CD1c-positive myeloid dendritic cell (primary cell): ENCODE results near the gene HDC.
A peak's percentile ranks its signal among the peaks of the same experiment; 100 is the strongest.

Experiments
- DNase-seq: peaks from one replicate; pipeline ENCODE4 v3.0.0-alpha.2; 2016; ENCODE audit errors: extremely low spot score

HDC gene, protein sequence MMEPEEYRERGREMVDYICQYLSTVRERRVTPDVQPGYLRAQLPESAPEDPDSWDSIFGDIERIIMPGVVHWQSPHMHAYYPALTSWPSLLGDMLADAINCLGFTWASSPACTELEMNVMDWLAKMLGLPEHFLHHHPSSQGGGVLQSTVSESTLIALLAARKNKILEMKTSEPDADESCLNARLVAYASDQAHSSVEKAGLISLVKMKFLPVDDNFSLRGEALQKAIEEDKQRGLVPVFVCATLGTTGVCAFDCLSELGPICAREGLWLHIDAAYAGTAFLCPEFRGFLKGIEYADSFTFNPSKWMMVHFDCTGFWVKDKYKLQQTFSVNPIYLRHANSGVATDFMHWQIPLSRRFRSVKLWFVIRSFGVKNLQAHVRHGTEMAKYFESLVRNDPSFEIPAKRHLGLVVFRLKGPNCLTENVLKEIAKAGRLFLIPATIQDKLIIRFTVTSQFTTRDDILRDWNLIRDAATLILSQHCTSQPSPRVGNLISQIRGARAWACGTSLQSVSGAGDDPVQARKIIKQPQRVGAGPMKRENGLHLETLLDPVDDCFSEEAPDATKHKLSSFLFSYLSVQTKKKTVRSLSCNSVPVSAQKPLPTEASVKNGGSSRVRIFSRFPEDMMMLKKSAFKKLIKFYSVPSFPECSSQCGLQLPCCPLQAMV

DNA sequence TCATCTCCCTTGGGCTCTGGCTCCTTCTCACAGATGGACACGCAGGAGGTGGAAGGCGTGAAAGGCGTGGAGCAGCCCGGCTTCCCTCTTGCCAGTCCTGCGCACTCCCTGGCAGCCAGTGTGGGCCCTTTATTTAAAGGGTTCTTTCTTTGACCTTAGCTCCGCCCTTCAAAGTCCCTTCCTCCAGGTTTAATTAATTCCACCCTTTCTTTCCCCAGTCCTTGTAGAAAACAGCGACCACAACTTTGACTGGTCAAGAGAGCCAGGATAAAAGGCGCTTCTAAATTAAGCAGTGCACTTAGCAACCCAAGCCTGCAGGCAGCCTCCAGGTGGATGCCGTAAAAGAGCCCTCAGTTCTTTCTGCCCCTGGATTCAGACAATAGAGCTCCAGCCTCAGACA is at the start of gene HDC:
HDC (minus strand) TSS at position 107 of the 400 bp plus-strand sequence; CDS start at position 4, 103 bp downstream.
- no peak for DNase-seq

DNA sequence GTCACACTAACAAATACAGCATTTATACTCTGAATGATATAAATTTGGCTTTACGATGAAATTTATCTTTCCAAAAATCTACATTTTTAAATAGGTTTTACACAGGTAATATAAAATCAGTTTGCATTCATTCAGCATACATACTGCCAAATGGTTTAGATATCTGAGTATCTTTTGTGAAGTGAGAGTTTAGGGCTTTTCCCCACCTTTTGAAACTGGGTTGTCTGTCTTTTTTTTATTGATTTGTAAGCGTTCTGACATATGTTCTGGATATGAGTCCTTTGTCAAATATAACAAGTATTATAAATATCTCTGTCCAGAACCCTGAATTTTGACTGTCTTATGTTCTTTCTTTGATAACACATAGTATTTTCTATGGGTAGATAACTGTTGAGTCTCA is 47.1 kb upstream of the HDC start:
- DNase-seq = no peak

DNA sequence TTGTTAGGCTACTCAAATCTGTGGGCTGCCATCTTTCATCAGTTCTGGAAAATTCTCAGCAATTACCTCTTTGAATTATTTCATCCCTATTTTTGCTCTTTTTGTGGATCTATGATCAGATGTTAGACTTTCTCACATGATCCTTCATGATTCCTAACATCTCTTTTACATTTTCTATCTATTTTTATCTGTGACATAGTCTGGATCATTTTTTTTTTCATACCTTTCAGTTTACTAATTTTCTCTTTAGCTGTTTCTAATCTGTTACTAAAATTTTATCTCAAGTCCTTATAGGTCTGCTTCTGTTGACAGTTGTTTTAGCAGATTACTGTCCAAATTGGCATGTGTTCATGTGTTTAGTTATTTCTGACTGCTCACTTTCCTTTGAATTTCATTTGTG is 42.3 kb upstream of the HDC start:
- no peak for DNase-seq

DNA sequence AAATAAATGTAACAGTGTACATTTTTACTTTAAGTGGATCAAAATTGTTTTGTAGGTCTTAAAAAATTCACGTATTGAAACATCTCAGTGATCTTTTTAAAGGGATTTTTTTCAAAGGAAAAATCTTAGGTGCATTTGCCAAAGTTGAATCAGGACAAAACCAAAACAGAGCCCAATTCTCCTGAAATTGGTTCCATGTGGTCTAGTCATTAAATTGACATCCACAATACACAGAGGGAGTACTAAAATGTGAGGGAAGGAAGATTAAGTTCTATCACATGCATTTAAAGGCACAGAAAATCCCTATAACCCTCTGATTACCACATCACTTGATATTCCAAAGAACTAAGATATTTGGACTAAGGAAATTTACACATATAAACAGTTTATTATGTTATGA is 39.3 kb upstream of the HDC start:
- no peak for DNase-seq

DNA sequence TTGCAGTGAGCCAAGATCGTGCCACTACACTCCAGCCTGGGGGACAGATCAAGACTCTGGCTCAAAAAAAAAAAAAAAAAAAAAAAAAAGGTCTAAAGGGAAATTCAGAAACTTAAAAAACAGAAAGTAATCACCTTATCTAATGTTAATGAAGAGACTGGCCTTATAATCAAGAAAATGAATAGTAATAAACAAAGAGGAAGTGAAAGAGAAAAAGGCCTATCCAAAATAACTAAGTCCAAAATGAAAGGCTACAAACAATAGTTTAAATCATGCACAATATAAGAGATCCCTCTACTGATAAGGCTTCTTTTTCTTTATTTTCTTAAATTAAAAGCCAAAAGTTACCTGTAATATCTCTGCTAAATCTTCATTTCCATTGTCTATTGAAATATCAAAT is 37.1 kb upstream of the HDC start:
- DNase-seq = no peak

DNA sequence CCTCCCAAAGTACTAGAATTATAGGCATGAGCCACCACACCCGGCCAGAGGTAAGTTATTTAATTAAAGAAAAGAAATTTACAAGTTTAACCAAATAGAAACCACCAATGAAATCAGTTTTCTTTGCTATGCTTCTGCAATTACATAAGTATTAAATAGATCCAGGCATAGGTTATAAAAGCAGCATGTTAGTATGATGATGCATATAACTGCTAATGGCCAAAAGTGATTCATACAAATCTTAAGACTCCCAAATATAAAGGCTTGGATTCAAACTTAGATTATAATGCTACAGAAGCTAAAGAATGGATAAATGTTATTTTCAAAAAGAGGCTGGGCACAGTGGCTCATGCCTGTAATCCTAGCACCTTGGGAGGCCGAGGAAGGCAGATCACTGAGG is 32.8 kb upstream of the HDC start:
- no peak for DNase-seq

DNA sequence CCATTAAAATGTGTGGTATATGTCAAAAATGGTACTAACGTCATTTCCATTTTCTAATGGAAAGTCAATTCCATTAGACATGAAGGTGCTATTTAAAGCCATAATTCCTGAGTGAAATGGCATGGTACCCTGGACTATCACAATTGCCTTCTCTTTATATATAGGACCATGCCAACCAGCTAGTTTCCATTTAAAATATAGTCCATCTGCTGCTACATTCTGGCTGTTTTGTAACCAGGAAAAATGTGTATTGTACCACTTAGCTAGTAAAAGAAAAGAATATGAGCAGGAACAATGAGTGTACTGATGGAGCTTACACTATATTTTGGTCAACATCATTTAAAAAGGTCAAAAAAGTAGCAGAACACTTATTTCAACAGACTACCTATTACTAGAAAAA is 30.4 kb upstream of the HDC start:
- no peak for DNase-seq

DNA sequence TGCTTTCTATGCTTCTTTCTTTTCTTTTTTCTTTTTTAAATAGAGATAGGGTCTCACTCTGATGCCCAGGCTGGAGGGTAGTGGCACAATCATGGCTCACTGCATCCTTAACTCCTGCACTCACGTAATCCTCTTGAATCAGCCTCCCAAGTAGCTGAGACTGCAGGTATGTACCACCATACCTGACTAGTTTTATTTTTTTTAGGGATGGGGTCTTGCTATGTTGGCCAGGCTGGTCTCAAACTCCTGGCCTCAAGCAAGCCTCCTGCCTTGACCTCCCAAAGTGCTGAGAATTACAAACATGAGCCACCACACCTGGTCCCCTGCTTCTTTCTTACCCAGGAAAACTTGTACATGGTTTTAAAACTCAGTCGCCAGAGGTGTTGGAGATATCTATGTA is 24.2 kb upstream of the HDC start:
- no peak for DNase-seq

DNA sequence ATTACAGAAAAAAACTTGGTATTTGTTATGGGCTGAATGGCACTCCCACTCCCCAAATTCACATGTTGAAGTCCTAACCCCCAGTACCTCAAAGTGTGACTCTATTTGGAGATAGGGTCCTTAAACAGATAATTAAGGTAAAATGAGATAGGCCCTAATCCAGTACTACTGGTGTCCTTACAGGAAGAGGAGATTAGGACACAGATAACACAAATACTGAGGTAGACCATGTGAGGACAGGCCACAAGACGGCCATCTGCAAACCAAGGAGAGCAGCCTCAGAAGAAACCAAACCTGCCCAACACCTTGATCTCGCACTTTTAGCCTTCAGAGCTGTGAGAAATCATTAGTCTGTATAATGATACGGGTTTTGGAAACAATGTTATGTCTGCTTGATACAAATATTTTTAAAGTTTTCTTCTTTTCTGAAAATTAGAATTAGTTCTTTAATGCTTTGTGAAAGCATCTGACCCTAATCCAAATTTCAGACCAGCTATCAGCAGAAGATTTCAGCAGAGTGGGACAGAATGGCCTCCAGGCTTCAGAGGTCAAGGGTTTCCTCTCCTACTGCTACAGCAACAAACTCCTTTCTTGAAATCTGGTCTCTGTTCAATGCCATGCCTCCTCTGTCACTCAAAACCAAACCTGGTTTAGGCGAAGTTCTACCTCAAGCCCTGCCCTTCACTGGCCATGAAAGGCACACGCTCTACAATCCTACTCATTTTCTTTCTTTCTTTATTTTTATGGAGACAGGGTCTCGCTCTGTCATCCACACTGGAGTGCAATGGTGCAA is 22.0 kb upstream of the HDC start:
- no peak for DNase-seq

DNA sequence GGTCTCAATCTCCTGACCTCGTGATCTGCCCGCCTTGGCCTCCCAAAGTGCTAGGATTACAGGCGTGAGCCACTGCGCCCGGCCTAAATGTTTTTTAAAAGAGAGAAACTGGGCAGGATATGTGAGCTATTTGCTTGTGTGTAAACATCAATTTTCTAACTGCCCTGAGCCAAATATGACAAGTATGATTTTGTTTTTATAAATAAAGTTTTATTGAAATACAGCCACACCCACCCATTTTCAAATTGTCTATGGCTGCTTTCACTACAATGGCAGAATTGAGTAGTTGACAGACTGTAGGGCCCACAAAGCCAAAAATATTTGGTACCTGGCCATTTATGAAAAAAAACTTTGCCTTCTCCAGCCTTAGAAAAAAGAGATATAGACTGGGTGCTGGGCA is 15.9 kb upstream of the HDC start:
- DNase-seq = no peak

DNA sequence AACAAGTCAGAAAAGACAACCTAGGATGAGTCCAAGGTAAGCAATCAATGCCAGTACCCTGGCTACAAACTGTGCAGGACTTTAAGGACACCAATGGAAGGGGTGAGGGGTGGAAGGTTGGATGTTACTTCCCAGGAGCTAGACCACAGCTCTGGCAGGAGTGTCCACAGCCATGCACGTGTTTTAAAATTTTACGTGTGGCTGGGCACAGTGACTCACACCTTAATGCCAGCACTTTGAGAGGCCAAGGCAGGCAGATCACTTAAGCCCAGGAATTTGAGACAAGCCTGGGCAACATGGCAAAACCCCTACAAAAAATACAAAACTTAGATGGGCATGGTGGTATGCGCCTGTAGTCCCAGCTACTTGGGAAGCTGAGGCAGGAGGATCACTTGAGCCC is 14.7 kb upstream of the HDC start:
- DNase-seq = no peak

DNA sequence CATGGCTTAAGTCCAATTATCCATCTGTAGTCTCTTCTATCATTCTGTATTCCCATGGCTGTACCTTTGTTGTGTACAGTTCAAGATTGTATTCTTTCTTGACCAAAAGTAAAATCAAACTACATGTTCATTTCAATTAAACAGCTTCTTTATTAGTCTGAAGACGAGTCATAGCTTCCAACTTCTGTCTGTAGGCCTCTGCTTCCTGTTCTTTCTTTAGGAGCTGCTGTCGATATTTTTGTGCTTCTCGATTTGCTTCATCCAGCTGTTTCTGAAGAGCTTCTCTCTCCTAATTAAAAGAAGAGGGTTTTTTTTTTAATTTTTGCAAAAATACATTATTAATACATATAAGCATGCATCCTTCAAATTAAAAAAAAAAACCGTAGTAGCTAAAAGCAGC is 13.0 kb upstream of the HDC start:
- peak; percentile 30 for DNase-seq

DNA sequence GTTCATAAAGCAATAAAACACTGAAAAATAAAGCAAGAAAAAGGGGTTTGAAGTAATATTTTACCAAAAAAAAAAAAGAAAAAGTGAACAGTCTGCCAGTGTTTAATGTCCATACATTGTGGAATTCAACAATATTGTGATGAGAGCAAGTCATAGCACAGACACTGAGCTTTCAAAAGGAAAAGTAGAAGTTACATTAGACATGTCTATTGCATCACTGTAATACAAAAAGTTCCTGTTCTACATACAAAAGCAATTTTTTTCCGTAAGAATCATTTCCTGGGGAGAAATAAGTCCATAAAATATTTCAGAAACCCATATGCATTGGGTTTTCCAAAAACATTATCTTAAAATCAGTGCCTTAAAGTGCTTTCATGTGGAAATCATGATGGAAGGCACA is 11.8 kb upstream of the HDC start:
- DNase-seq = peak; percentile 39

DNA sequence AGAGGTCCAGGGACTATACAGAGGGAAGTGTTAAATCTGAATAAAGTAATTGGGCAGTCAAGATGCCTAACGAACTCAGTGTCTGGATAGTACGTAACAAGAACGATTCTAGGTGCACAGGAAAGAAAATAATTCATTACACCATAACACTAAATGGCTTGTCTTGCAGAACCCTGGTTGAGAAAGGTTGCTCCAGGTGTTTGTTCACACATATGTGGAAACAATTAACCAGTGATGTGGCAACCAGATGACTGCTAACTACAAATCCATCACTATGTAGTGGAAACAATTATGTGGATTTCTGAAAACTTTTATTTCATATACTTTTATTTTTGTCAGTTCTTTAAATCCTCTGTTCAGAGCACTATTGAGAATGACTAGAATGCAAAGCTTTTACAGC is 10.4 kb upstream of the HDC start:
- DNase-seq = no peak

DNA sequence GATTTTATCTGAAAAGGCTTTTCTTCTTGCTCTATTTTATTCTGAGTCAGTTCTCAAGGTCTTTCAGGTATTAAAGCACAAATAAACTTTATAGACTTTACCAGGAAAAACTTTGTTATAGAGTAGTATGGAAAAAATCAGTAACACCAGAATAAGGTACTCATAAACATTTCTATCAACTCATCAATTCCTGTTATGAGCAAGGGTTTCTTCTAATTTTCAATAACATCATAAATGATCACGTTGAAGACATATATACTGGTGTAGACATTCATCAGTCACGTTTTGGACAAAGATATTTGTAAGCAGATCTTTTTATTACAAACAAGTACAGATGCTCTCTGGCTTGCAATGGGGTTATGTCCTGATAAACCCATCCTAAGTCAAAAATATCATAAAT is 9.6 kb upstream of the HDC start:
- no peak for DNase-seq

DNA sequence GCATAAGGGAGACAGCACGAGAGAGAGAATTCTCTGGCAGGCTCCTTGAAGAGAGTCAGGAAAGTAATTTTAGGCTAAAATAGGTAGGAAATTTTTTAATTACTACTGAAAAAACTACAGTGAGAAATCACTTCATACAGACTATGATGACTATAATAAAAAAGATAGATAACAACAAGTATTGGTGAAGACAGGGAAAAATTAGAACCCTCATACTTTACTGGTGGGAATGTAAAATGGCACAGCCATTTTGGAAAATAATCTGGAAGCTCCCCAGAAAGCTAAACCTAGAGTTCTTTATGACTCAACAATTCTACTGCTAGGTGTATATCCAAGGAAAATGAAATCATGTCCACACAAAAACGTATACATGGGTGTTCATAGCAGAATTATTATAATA is 2.1 kb upstream of the HDC start:
- no peak for DNase-seq

DNA sequence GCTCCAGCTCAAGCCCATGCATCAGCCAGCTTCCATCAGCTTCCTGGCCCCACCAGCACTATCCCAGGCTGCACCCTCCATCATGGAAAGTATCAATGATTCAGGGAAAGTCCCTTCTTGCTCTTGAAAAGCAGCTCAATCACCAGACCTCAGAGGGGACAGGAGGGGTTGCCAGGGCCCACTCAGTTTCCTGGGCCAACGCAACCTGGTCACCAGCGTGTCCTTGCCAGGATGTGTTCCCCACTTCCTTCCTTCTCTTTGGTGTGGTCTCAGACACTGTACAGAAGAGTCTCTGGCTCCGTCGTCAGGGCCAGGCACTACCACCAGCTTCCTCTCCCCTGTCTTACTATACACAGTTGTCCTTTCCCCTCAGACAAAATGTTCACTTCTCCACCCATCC is 3.0 kb downstream of the HDC start:
- no peak for DNase-seq

DNA sequence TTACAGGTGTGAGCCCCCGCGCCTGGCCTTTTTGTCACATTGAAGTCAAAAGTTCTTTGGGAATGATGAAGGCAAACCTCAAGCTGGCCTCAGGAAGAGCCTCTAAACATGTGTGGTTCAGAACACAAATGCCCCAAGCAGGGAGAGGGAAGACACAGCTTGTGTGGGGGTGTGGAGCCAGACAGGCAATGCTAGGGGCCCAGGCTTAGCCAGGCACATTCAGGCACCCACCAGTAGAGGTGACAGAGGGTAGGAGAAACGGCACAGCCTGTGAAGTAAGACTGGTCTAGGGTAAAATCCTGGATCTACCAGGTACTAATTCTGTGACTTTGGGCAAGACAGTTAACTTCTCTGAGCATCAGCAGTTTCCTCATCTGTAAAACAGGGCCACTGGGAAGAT is 3.5 kb downstream of the HDC start:
- no peak for DNase-seq

DNA sequence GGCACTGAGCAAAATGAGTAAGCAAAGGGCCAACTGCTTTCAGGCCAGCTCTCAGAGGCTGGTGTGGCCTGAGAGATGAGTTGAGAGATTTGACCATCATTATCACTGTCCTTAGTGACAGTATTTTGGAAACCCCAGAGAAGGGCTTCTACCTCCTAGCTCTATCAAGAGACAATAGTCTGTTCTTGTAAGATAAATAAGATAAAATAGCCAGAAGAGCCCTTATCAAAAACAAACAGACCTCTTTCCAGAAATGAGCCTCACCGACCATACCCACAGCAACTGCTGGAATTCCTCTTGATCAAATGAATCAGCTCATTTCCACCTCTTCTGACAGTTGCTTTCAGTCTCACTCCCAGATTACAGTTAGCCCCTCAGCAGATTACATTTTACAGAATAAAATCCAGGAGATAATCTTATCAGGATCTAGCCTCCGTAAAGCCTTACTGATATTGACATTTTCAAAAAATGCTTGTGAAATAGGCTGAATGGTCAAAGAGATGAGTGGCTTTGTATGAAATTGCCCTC is 4.5 kb downstream of the HDC start:
- no peak for DNase-seq

DNA sequence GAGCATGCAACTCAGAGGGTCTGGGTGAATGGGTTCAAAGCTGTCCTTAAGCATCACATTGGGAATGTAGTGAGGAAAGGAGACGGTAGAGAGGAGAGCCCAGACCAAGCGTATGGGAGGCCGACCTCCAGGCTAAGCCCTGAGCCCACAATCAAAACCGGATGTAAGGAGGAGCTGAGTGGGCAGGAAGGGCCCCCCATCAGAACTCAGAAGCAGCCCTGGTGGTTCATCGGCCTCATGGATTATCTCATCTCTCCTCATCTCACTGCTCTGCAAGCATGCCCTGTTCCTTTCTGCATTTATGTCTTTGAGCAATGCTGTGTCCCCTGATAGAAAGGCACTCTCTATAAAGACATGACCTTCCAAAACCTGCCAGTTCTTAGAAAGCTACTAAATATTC is 6.2 kb downstream of the HDC start:
- DNase-seq = no peak

DNA sequence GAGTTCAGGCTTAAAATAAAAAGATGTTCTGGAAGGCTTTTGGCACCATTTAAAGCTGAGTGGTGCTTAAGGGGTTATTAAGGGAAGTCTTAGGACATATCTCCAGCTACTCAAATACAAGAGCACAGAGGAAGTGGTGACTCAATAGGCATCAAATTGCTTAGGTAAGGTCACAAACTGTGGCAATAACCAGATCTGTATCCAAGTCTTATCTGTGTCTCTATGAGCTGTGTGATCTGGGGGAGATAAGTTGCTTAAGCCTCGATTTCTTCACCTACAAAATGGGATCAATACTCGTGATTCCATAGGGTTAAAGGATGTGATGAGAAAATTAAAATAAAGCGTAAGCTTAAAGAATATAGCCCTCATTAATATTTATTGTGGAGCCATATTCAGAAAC is 7.6 kb downstream of the HDC start:
- DNase-seq = peak; percentile 38

DNA sequence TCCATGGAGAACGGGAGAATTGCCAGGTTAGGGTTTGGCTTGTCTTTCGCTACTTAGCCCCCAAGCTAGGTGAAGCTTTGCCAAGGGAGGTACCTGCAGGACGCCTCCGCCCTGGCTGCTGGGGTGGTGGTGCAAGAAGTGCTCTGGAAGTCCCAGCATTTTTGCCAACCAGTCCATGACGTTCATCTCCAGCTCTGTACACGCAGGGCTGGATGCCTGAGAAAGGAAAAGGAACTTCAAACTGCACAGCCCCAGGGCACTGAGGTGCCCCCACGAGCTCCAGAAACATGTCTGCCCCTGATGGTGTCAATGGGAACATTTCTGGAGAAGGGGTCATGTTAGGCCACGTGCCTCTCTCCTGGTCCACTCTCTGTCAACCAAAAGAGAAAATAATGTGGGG is 8.2 kb downstream of the HDC start:
- DNase-seq = no peak
